Right lung (tissue), 5 donors: ENCODE measurements around the gene ZBTB7A. TPM values are rescaled to one million over a fixed set of nuclear protein-coding genes. Genes with fewer than 3 reads are reported as not detected.
A peak's percentile ranks its signal among the peaks of the same experiment; 100 is the strongest.
"Not testable (repeated sequence)": the region's sequence is repeated elsewhere in the genome, so short reads cannot be mapped to it uniquely, and the experiment has no call there.

ENCODE experiments used
- DNase-seq, 2 donors: peaks; one replicate each; pipeline ENCODE4 v3.0.0-alpha.2; 2013
- polyA plus RNA-seq, 5 donors: library from polyadenylated mRNA; unstranded; fragments of 120-200 nt; gene quantifications; one replicate each; pipeline versions ENCODE4 v1.2.1 to v1.2.3, GENCODE V29; 2013; ENCODE audit warnings: inconsistent platforms in 1 of 5, low replicate concordance in 1 of 5; ENCODE audit not compliant: insufficient read length in 5 of 5, insufficient read depth in 1 of 5

The ZBTB7A gene
- polyA plus RNA-seq, 5 donors: 6.6 to 15.7 (median 9.3) TPM

DNA sequence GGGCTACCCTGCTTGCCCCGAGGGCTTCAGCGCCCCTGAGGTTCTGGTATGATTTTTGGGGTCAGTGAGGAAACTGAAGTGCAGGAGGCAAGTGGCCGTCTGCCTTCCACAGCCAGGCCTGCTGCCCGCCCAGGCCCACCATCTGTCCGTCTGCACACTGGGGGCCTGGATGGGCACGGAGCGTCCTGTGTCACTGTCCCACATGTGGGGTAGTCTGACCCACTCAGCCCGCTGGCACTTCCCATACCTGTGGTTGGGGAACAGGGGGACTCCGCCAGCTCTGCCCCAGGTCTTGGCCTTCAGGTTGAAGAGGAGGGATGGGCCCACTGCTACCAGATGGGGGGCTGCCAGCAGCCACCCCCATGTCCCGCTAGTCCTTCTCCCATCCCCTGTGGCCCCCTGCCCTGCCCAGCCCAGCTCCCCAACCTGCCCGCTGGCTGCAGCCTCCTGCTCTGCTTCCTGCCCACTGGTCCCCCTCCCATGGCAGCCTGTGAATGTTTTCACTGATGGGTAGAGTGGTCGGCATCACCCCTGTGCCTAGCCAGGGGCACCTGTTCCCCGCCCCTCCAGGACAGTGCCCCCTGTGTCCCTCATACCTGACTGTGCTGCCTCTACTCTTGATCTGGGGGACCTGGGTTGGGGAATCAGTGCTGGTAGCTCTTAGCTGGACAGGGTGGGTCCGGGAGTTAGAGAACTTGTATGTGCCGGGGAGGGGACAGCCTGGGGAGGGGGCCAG, 49.6 kb downstream of the ZBTB7A start:
- no peak for DNase-seq

DNA sequence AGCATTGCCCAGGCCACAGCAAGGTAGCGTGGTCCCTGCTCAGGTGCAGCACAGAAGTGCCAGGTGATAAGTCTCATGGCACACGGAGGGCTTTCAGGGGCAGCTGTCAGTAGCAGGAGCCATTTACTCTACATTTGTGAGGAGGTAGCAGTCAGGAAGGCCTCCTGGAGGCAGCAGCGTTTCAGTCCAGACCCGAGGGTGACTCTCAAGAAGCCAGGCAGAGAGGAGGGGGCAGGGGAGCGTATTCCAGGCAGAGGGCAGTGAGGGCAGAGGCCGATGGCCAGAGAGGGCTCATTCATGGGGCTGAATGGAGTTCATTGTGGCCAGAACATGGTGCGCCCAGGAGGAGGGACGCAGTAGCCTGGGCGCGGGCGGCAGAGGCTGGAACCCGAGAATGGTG, 50.2 kb downstream of the ZBTB7A start:
- no peak for DNase-seq

DNA sequence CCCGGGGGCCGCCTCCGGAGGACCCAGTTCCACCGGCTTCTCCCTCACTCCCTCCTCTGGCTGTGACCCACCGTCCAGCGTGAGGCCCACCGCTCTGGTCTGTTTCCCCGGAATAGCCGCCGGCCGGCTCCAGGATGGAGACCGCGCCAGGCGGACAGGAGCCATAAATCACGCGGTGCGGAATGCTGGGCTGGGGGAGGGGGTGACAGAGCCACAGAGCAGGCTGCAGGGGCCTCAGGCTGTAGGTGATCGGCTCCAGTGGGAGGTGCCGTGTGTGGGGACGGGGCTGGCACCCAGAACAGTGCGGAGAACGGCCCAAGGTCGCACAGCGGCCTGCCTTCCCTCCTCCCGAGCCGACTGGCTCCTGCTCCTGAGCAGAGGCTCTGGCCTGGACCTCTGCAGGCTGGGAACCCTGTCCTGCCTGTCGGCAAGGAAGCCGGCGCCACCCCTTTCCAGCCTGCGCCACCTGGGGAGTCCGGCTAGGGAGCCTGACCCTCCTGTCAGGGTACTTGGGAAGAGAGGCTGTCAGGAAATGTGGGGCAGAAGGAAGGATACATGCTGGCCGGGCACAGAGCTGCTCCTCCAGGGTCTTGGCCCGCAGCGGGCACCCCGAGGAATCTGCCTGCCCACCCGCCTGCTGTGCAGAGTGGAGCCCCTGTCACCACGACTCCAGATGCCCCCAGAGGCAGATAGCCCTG, 50.8 kb downstream of the ZBTB7A start:
- no peak for DNase-seq

DNA sequence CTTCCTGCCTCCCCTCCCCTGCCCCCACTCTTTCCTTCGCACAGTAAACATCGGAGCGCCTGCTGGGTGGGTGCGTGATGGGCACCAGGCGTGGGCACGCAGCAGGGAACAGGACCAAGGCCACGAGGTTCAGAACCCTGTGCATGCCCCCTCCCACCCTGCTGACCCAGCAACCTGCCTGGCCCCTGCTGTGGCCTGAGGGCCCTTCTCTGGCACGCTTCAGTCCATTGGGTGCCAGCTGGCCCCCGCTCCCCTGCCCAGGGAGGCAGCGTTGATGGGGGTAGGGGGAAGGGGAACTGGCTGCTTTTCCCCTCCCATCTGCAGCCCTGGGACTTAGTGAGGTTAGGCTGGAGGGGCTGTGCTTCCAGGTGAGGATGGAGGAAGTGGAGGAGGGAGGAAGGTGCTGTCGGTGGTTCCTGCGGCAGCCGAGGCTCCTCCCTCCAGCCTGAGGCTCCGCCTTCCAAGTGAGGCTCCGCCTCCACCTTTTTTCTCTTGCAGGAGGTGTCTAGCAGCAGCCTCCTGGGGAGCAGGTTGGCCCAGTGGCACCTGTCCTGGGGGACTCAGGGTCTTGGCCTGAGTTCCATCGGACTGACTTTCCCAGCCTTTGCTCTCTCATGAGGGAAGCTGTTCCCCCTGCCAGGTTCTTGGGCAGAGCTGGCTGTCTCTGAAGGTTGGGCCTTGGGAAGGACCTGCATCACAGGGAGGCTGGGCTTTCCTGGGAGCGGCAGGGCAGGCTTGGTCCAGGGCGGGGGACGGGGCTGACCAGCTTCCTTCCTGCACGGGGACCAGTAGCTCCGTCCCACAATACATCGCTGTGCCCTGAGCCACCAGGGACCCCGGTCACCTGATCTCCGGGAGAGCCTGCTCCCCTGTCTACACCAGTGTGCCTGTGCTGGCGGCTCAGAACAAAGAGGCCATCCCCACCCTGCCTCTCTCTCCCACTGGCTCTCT, 51.9 kb downstream of the ZBTB7A start:
- no peak for DNase-seq

DNA sequence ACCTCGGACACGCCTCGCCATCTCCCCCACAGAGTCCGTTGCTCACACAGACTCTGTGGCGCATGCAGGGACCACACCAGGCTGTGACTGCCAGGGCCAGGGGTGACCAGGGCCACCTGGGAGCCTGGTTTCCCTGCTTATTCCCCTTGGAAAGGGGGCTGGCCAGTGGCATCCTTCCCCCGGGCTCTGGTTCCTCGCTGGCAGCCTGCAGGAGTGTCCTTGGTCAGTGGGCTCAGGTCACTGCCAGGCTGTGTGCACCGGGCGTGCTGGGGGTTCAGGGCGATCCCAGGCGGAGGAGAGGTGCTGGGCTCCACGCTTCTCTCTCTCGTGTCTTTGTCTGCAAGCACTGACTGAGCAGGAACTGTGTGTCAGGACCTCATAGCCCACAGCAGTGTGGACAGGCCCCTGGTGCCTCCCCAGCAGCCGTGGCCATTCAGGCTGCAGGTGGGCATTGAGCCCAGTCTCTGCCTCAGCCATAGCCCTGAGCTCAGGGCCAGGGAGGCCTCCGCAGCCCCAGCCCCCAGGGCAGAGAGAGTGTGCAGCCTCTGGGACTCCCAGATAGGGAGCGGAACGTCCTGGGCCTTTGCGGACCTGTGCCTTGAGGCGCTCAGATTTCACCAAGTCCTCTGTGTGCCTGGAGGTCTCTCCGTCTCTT, 52.7 kb downstream of the ZBTB7A start:
- DNase-seq: no peak

DNA sequence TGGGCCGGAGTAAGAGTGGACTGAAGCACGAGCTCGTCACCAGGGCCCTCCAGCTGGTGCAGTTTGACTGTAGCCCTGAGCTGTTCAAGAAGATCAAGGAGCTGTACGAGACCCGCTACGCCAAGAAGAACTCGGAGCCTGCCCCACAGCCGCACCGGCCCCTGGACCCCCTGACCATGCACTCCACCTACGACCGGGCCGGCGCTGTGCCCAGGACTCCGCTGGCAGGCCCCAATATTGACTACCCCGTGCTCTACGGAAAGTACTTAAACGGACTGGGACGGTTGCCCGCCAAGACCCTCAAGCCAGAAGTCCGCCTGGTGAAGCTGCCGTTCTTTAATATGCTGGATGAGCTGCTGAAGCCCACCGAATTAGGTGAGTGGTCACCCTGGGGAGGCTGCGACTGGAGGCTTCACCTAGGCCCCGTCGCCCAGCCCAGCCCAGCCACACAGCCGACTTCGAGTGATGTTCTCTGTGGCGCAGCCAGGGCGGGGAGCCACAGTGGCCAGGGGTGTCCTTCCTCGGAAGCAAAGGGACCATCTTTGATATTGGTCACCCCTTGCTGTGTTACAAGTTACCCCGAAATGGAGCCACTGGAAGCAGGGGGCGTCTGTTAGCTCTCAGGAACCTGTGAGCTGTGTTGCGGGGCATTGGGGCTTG, 53.6 kb downstream of the ZBTB7A start:
- no peak for DNase-seq

DNA sequence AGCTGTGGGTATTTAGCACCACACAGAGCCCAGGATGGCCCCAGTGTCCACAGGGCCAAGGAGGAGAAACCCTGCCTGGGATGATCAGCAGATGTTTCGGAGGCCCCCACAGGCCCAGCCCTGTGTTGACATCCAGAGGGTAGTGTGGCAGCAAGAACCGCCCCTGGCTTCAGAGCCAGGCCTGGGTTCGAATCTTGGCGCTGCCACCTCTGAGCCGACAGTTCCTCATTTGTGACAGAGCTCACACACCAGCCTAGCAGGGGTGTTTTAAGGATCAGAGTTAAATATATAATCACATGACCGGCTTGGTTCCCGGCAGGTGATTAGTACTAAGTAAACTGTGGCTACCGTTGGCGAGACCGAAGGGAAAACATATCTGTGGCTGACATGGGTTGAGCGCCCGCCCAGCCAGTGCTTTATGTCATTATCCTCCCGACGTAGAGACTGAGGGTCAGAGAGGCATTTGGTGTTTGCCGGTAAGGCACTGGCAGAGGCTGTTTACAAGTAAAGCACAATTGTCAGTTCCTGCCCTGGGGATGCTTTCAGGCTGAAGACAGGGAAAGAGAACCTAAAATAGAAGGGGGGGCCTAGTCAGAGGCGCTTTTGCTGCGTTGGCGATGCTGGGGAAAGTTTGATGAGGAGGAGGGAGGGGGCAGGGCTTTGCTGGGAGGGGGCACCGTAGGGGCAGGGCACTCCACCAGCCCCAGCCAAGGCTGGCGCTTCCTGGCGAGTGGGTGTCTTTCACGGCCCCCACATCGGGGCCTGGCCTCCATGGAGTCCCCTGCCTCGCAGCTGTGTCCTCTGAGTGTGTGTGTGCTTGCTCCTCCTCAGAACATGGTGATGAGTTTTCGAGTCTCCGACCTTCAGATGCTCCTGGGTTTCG, 54.4 kb downstream of the ZBTB7A start:
- DNase-seq: no peak

DNA sequence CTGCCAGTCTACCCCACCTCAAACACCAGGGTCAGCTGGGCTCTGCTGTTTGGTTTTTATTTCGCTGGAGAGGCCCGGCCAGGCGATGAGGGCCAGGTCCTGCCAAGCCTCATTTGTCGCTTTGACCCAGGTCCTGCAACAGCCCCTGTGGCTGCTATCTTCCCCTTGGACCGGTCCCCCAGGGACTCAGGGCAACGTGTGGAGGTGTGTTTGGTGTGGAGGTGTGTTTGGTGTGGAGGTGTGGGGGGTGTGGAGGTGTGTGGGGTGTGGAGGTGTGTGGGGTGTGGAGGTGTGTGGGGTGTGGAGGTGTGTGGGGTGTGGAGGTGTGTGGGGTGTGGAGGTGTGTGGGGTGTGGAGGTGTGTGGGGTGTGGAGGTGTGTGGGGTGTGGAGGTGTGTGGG, 55.3 kb downstream of the ZBTB7A start:
- not testable (repeated sequence) for DNase-seq

DNA sequence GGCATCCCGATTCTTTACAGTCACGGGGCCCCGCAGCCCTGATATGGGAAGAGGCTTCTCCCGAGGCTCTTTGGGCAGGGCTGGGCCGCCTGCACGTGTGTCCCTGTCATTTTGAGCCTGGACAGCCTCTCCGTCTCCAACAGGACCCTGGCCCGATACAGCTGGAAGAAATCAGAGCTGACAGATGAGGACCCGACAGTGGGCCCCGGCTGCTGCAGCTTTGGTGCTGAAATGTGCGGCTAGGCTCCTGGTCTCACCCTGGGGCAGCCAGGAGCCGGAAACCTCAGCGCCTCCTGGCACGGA, 55.9 kb downstream of the ZBTB7A start:
- no peak for DNase-seq

DNA sequence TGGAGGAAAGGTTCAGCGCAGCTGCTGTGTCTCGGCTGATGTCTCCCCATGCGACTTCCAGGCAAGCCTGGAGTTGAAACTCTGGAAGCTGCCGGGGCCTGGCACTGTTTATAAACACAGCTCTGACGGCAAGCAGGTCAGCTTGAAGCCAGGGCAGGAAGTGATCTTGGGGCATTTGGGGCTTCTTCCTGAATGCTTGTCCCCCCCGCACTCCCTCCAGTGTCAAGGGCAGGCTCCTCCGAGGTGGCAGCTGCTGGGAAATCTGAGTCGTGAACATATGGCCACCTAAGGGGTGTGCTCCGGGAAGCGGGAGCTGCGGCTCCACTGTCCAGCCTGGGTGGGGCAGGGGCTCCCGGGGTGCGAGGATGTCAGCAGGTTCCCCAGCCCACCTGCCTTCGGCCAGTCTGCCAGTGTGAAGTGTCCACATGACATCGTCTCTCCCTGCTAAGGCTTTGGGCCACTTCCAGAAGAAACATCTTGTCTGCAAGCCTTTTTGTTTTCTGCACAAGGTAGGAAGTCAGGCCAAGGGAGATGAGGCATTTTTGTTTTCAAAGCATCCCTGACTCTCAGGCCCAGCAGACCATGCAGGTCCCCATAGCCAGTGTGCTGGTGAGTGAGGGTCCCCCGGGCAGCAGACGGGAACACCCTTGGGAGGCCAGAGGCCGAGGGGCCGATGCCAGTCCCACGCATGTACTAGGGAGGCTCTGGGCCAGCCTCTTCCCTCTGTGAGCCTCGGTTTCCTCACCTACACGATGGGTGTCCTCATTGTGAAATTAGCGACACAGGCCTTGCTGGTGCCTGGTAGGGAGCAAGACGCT, 56.5 kb downstream of the ZBTB7A start:
- DNase-seq: no peak

DNA sequence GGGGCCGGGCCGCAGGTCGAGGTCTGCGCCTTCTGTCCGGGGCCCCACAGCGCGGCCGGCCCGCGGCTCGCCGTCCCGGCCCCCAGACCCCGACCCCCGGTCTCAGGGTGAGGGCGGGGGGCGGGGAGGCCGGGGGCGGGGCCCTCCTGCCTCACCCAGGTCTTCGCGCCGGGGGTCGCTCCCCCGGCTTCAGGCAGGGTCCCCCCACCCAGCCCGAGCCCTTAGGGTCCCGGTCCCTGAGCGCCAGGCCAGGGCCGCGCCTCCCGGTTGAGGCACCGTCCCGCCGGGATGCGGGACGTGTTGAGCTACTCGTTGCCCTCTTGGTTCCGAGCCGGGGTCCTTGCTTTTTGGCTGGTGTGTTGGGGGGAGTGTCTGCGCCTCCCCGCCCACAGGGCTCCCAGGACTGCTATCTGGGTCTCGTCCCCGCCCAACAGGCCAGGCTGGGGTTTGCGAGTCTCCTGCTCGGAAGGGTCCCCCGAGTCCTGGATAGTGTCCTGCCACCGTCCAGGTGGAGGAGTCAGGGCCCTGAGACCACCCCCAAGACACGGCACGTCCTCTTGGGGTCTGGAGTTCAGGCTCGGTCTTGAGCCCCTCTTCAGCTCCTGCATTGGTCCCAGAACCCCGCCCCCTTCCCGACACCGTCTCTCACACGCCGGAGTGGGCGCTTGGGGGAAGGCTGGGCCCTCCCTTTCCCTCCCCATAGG, 58.7 kb downstream of the ZBTB7A start:
- no peak for DNase-seq

DNA sequence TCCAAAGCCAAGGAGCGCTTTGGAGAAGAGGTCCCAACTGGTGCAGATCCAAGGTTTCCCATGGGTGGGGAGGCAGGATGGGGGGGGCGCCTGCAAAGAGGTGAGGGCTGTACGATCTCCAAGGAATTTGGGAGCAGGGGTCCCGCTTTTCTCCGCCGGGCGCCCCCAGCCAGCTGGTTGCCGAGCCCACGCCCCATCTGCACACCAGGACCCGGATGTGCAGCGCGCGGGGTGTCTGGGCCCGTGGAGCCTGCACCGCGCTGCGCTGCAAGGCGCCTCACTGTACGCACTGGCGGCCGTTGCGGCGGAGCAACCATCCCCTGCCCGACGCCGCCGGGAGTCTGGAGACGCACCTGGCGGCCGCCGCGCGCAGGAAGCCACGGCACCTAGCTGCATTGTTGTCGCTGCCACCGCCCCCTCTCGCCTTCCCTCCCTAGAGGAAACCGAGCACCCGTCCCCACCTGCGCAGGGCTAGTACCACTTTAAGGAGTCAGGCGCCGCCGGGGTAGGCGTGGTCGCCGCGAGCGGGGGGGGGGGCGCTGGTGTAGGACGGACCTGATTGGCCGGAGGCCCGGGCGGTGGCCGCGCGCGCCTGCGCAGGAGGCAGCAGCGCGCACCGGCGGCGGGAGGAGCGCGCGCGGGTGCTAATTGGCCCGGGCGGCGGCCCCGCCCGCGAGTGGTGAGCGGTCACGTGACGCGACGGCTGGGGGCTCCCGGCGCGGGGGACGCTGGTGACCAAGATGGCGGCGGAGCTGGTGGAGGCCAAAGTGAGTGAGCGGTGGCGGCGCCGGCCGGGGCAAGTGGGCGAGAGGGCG, 59.5 kb downstream of the ZBTB7A start, which contains the start of gene PIAS4:
Gene PIAS4 (plus strand): TSS at position 716 of the 815 bp plus-strand sequence. CDS start 25 bp downstream, at position 741.
- DNase-seq: peak; percentile 96 to 97

DNA sequence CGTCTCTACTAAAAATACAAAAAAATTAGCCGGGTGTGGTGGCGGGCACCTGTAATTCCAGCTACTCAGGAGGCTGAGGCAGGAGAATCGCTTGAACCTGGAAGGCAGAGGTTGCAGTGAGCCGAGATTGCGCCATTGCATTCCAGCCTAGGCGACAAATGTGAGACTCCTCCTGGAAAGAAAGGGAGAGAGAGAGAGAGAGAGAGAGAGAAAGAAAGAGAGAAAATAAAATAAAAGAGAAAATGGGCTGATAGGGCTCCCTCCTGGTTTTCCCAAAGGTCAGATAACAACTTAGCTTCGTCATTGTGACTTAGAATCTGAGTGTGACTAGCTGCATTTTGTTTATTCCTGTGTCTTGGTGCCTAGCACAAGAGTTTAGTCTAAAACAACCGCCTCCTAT, 61.3 kb downstream of the ZBTB7A start:
- not testable (repeated sequence) for DNase-seq

DNA sequence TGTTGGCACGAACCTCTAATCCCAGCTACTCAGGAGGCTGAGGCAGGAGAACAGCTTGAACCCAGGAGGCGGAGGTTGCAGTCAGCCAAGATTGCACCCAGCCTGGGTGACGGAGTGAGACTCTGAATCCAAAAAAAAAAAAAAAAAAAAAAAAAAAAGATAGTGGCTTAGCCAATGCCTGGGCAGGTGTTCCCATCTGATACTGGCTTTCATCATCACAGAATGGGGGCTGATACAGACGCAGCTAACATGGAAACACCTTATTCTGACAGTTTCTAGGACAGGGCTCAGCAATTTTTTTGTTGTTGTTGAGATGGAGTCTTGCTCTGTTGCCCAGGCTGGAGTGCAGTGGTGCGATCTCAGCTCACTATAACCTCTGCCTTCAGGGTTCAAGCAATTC, 65.9 kb downstream of the ZBTB7A start:
- DNase-seq: not testable (repeated sequence)

DNA sequence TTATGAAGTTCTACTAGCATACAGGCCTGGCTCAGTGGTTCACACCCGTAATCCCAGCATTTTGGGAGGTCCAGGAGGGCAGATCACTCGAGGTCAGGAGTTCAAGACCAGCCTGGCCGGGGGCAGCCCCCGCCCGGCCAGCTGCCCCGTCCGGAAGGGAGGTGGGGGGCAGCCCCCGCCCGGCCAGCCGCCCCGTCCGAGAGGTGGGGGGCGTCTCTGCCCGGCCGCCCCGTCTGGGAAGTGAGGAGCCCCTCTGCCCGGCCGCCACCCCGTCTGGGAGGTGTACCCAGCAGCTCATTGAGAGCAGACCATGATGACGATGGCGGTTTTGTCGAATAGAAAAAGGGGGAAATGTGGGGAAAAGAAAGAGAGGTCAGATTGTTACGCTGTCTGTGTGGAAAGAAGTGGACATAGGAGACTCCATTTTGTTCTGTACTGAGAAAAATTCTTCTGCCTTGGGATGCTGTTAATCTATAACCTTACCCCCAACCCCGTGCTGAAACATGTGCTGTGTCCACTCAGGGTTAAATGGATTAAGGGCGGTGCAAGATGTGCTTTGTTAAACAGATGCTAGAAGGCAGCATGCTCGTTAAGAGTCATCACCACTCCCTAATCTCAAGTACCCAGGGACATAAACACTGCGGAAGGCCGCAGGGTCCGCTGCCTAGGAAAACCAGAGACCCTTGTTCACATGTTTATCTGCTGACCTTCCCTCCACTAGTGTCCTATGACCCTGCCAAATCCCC, 67.9 kb downstream of the ZBTB7A start:
- DNase-seq: not testable (repeated sequence)

DNA sequence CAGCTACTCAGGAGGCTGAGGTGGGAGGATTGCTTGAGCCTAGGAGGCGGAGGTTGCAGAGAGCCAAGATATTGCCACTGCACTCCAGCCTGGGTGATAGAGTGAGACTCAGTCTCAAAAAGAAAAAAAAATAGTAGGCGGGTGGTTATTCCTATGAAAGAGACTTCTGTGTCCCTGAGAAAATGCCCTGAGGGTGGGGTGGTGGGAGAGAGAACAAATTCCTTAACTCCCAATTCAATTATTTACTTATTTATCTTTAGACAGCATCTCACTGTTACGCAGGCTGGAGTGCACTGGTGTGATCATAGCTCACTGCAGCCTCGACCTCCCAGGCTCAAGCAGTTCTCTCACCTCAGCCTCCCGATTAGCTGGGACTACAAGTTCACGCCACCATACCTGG, 71.1 kb downstream of the ZBTB7A start:
- no peak for DNase-seq
